CD14-positive monocyte (primary cell): ENCODE results near the gene RUBCN. TPM values are rescaled to one million over a fixed set of nuclear protein-coding genes. Genes with fewer than 3 reads are reported as not detected.

ENCODE experiments used
- DNase-seq, 3 donors: peaks; one replicate each; pipeline ENCODE4 v3.0.0-alpha.2; 2011 to 2022
- H2AFZ ChIP-seq: 2 replicates; pipeline ENCODE4 v1.6.0; 2012; ENCODE audit warnings: mild to moderate bottlenecking, low read depth, low read length, inconsistent platforms; ENCODE audit not compliant: insufficient read depth, poor library complexity, severe bottlenecking
- H3K27ac ChIP-seq, 2 donors: 1 replicate in 1 of 2; 2 replicates in 1 of 2; pipeline ENCODE4 v1.5.1; 2012 to 2013; ENCODE audit warnings: low read length in 2 of 2, control low read depth in 1 of 2, inconsistent platforms in 1 of 2, low read depth in 1 of 2, mild to moderate bottlenecking in 1 of 2
- H3K27me3 ChIP-seq, 2 donors: one replicate each; pipeline versions ENCODE4 v1.6.0 to v1.6.1; 2011 to 2013; ENCODE audit warnings: low read length in 2 of 2; ENCODE audit not compliant: control insufficient read depth in 2 of 2, insufficient read depth in 2 of 2
- H3K36me3 ChIP-seq, 2 donors: replicated peaks in 1 of 2; 1 replicate in 1 of 2; 2 replicates in 1 of 2; pipeline versions ENCODE4 v1.5.1 to v1.6.1; 2012 to 2013; ENCODE audit warnings: low read length in 2 of 2, control low read depth in 1 of 2, inconsistent platforms in 1 of 2, mild to moderate bottlenecking in 1 of 2; ENCODE audit not compliant: insufficient read depth in 2 of 2, control insufficient read depth in 1 of 2
- H3K4me1 ChIP-seq, 2 donors: 1 replicate in 1 of 2; 2 replicates in 1 of 2; pipeline versions ENCODE4 v1.5.1 to v1.6.1; 2012 to 2013; ENCODE audit warnings: low read length in 2 of 2, control low read depth in 1 of 2, inconsistent platforms in 1 of 2, mild to moderate bottlenecking in 1 of 2, moderate library complexity in 1 of 2; ENCODE audit not compliant: insufficient read depth in 2 of 2, control insufficient read depth in 1 of 2
- H3K4me2 ChIP-seq: replicated peaks from 2 replicates; pipeline ENCODE3; 2012; ENCODE audit warnings: low read length, moderate library complexity, mild to moderate bottlenecking; ENCODE audit not compliant: poor library complexity, severe bottlenecking; ENCODE audit errors: extremely low read depth
- H3K4me3 ChIP-seq, 3 experiments: fragments of 200-600 bp in 1 of 3; sonication (generic) in 1 of 3; replicated peaks in 1 of 3; 1 replicate in 2 of 3; 2 replicates in 1 of 3; pipeline ENCODE4 v1.5.1; 2011 to 2013; ENCODE audit warnings: low read length in 3 of 3, mild to moderate bottlenecking in 3 of 3, control low read depth in 2 of 3, low read depth in 2 of 3, inconsistent platforms in 1 of 3, moderate library complexity in 1 of 3
- H3K79me2 ChIP-seq: 2 replicates; pipeline ENCODE4 v1.6.0; 2012; ENCODE audit warnings: mild to moderate bottlenecking, control low read depth, inconsistent platforms, low read length, moderate library complexity; ENCODE audit not compliant: insufficient read depth
- H3K9ac ChIP-seq: 2 replicates; pipeline ENCODE4 v1.6.0; 2017; ENCODE audit warnings: low read length, mild to moderate bottlenecking; ENCODE audit not compliant: insufficient read depth, poor library complexity, severe bottlenecking
- H3K9me3 ChIP-seq, 2 donors: replicated peaks in 1 of 2; 1 replicate in 1 of 2; 2 replicates in 1 of 2; pipeline versions ENCODE4 v1.5.1 to v1.6.1; 2012 to 2013; ENCODE audit warnings: low read length in 2 of 2, control low read depth in 1 of 2; ENCODE audit not compliant: control insufficient read depth in 1 of 2, insufficient read depth in 1 of 2
- H4K20me1 ChIP-seq: 2 replicates; pipeline ENCODE4 v1.6.0; 2012; ENCODE audit warnings: mild to moderate bottlenecking, low read length, control low read depth, moderate library complexity; ENCODE audit not compliant: insufficient read depth
- H3K27ac Mint-ChIP-seq, 7 donors: one replicate each; pipeline ENCODE4 v1.8.0; 2020; ENCODE audit warnings: mild to moderate bottlenecking in 7 of 7, mixed read lengths in 7 of 7, moderate library complexity in 6 of 7, inconsistent platforms in 2 of 7
- H3K27me3 Mint-ChIP-seq, 3 donors: one replicate each; pipeline ENCODE4 v1.8.0; 2021 to 2022; ENCODE audit warnings: low read depth in 3 of 3, mild to moderate bottlenecking in 3 of 3, mixed read lengths in 3 of 3, moderate library complexity in 3 of 3, inconsistent platforms in 1 of 3
- H3K36me3 Mint-ChIP-seq, 2 donors: one replicate each; pipeline ENCODE4 v1.8.0; 2020; ENCODE audit warnings: mixed read lengths in 2 of 2, inconsistent platforms in 1 of 2, mild to moderate bottlenecking in 1 of 2
- H3K4me1 Mint-ChIP-seq: one replicate; pipeline ENCODE4 v1.8.0; 2020; ENCODE audit warnings: mild to moderate bottlenecking, mixed read lengths
- H3K4me3 Mint-ChIP-seq, 2 donors: one replicate each; pipeline ENCODE4 v1.8.0; 2020; ENCODE audit warnings: mild to moderate bottlenecking in 2 of 2, mixed read lengths in 2 of 2, moderate library complexity in 1 of 2
- H3K9me3 Mint-ChIP-seq, 7 donors: one replicate each; pipeline ENCODE4 v1.8.0; 2020 to 2022; ENCODE audit warnings: mixed read lengths in 7 of 7, mild to moderate bottlenecking in 6 of 7, moderate library complexity in 6 of 7, inconsistent platforms in 2 of 7
- CTCF ChIP-seq: fragments of 200-600 bp; IDR thresholded peaks from one replicate; pipeline ENCODE4 v1.8.0; 2022; ENCODE audit warnings: antibody characterized with exemption, mild to moderate bottlenecking
- WGBS: methylation state at CpG from one replicate; pipeline ENCODE4 v1.1.5; 2013; ENCODE audit warnings: missing lambda C conversion rate; ENCODE audit not compliant: insufficient coverage; 5-methylcytosine and 5-hydroxymethylcytosine counted together
- intact Hi-C, 2 donors: fragments of 100-400 bp; cut with micrococcal nuclease; formaldehyde crosslinking; loops; one replicate each; pipeline versions ENCODE4 v1.15.0 to v1.15.1; 2023
- polyA plus RNA-seq, 3 donors: library from polyadenylated mRNA; depleted of rRNA in 1 of 3; unstranded in 2 of 3; stranded (reverse) in 1 of 3; fragments of 300-500 nt in 2 of 3; fragments of >200 nt in 1 of 3; fragmentation: Illumina TruSeq in 2 of 3; gene quantifications; 1 replicate in 2 of 3; 2 replicates in 1 of 3; pipeline ENCODE4 v1.2.3, GENCODE V29; 2012 to 2021

The RUBCN gene
- polyA plus RNA-seq, 3 donors = 8.6 to 37.9 (median 13.5) TPM

- peaks cover 6 to 8% of the 10 kb centered on the region in 2 donors for H3K36me3 Mint-ChIP-seq
- H3K27ac ChIP-seq = no peak overlapping the region
- H3K4me3 ChIP-seq = no peak overlapping the region
- TF ChIP-seq CTCF = no peak
- H3K4me3 Mint-ChIP-seq = peak overlapping the region in 1 of 2 donors; percentile 63
- H3K36me3 ChIP-seq = peaks cover 7 to 9% of the 10 kb centered on the region in 2 donors
- intact Hi-C loops = no loop called here
- no peak overlapping the region for H3K4me2 ChIP-seq
- no peak overlapping the region for H2AFZ ChIP-seq
- H3K9ac ChIP-seq = no peak overlapping the region
- peaks cover 34% of the 10 kb centered on the region for H4K20me1 ChIP-seq
- no peaks in the 10 kb centered on the region for H3K9me3 ChIP-seq
- H3K79me2 ChIP-seq = peaks cover 65% of the 10 kb centered on the region
- peak overlapping the region in 2 of 7 donors; percentile 6 to 46 for H3K27ac Mint-ChIP-seq
- DNase-seq = no peak
- peaks cover 34 to 38% of the 10 kb centered on the region in 2 donors for H3K4me1 ChIP-seq
- H3K9me3 Mint-ChIP-seq = peaks cover 0 to 2% (median 0%) of the 10 kb centered on the region in 7 donors
- H3K4me1 Mint-ChIP-seq = peaks cover 42% of the 10 kb centered on the region
- H3K27me3 Mint-ChIP-seq = peaks cover 5 to 10% (median 5%) of the 10 kb centered on the region in 3 donors
- H3K27me3 ChIP-seq = no peaks in the 10 kb centered on the region
- WGBS = no CpG with 5 or more reads among the region's 5 CpGs
Measured at GRCh38 chr3:197752107-197752506, 15.4 kb upstream of the RUBCN start.

GRCh38 chr3:197750858-197751737 lies 14.4 kb upstream of the RUBCN start:
- Histone ChIP-seq H3K27me3 (no peaks in the 10 kb centered on the region), H3K27ac (peak overlapping the region; percentile 79), H3K4me3 (peak overlapping the region; percentile 63 to 80 (median 77)), H3K4me1 (peaks cover 44 to 48% of the 10 kb centered on the region in 2 donors), H3K9ac (peak overlapping the region; percentile 84), H4K20me1 (peaks cover 31% of the 10 kb centered on the region), H3K9me3 (no peaks in the 10 kb centered on the region), H3K79me2 (peaks cover 55% of the 10 kb centered on the region), H3K36me3 (no peaks in the 10 kb centered on the region), H3K4me2 (peak overlapping the region; percentile 93), H2AFZ (peak overlapping the region; percentile 77)
- peaks cover 48% of the 10 kb centered on the region for H3K4me1 Mint-ChIP-seq
- peaks cover 0 to 2% (median 0%) of the 10 kb centered on the region in 7 donors for H3K9me3 Mint-ChIP-seq
- no peak for TF ChIP-seq CTCF
- WGBS = under 1% methylated on average over 26 of the region's 36 CpGs
- peaks cover 2% of the 10 kb centered on the region in 2 donors for H3K36me3 Mint-ChIP-seq
- peak overlapping the region; percentile 94 to 97 for H3K4me3 Mint-ChIP-seq
- peak overlapping the region; percentile 87 to 95 (median 93) for H3K27ac Mint-ChIP-seq
- peak in 2 of 3 donors; percentile 24 to 28 for DNase-seq
- intact Hi-C loops = loop anchor here in 1 of 2 donors (2.0 kb wide), 2 partner anchors 14 to 44 kb away; partner anchors contain the start of gene RUBCN
- H3K27me3 Mint-ChIP-seq = peaks cover 5 to 10% (median 5%) of the 10 kb centered on the region in 3 donors
